ENCODE data around the gene MYL5.
"Not testable (repeated sequence)": the region's sequence is repeated elsewhere in the genome, so short reads cannot be mapped to it uniquely, and the experiment has no call there.

MYL5 gene

DNA sequence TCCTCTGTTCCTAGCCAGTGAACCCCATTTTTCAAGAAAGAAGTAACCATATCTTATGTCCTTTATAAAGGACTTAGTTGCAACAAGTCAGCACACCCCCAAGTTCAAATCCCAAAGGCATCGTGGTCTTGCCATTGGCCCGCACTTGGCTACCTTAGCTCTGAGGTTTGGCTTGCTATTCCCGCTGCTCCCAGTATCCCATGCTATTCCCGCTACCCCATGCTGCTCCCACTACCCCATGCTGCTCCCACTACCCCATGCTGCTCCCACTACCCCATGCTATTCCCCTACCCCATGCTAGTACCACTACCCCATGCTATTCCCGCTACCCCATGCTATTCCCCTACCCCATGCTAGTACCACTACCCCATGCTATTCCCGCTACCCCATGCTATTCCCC, 6.1 kb upstream of the MYL5 start:
- H3K9ac ChIP-seq (ENCODE audit: low read length); H3K9me3 ChIP-seq (ENCODE audit: control insufficient read depth, low read length); H3K4me3 ChIP-seq (ENCODE audit: low read length); DNase-seq (ENCODE audit: low read depth); H3K4me1 ChIP-seq (ENCODE audit: control insufficient read depth, insufficient read depth, low read length): not testable (repeated sequence)
- peaks cover 21% of the 10 kb centered on the region for H3K27me3 ChIP-seq (replicated peaks; ENCODE audit: control insufficient read depth, insufficient read depth, low read length)
- H3K36me3 ChIP-seq (ENCODE audit: control insufficient read depth, insufficient read depth, low read length, severe bottlenecking), result peaks cover 18% of the 10 kb centered on the region

- Histone ChIP-seq H3K4me1 (ENCODE audit: control insufficient read depth, insufficient read depth, low read length) (peaks cover 13% of the 10 kb centered on the region), H3K27me3 (replicated peaks; ENCODE audit: control insufficient read depth, insufficient read depth, low read length) (peaks cover 10% of the 10 kb centered on the region), H3K36me3 (ENCODE audit: control insufficient read depth, insufficient read depth, low read length, severe bottlenecking) (peaks cover 18% of the 10 kb centered on the region)
- H3K9me3 ChIP-seq (ENCODE audit: control insufficient read depth, low read length); H3K4me3 ChIP-seq (ENCODE audit: low read length); DNase-seq (ENCODE audit: low read depth); H3K9ac ChIP-seq (ENCODE audit: low read length): not testable (repeated sequence)
Observed at GRCh38 chr4:669806-670559, 4.4 kb upstream of the MYL5 start.

- Histone ChIP-seq H3K36me3 (ENCODE audit: control insufficient read depth, insufficient read depth, low read length, severe bottlenecking) (peaks cover 18% of the 10 kb centered on the region), H3K4me1 (ENCODE audit: control insufficient read depth, insufficient read depth, low read length) (peaks cover 20% of the 10 kb centered on the region), H3K27me3 (replicated peaks; ENCODE audit: control insufficient read depth, insufficient read depth, low read length) (peaks cover 2% of the 10 kb centered on the region), H3K9ac (ENCODE audit: low read length) (no peak overlapping the region), H3K9me3 (ENCODE audit: control insufficient read depth, low read length) (no peaks in the 10 kb centered on the region), H3K4me3 (ENCODE audit: low read length) (no peak overlapping the region)
- DNase-seq (ENCODE audit: low read depth), result no peak
Observed at GRCh38 chr4:671769-672168, 2.6 kb upstream of the MYL5 start.

GRCh38 chr4:673349-674091, 822 bp upstream of the MYL5 start:
- DNase-seq (ENCODE audit: low read depth), result peak; percentile 67
- H3K36me3 ChIP-seq (ENCODE audit: control insufficient read depth, insufficient read depth, low read length, severe bottlenecking), result peaks cover 18% of the 10 kb centered on the region
- peak overlapping the region; percentile 87 for H3K9ac ChIP-seq (ENCODE audit: low read length)
- H3K9me3 ChIP-seq (ENCODE audit: control insufficient read depth, low read length), result no peaks in the 10 kb centered on the region
- peaks cover 27% of the 10 kb centered on the region for H3K4me1 ChIP-seq (ENCODE audit: control insufficient read depth, insufficient read depth, low read length)
- H3K4me3 ChIP-seq (ENCODE audit: low read length), result peak overlapping the region; percentile 85
- no peaks in the 10 kb centered on the region for H3K27me3 ChIP-seq (replicated peaks; ENCODE audit: control insufficient read depth, insufficient read depth, low read length)

GRCh38 chr4:675036-675882, 917 bp downstream of the MYL5 start:
- no peak for DNase-seq (ENCODE audit: low read depth)
- Histone ChIP-seq H3K4me3 (ENCODE audit: low read length) (peak overlapping the region; percentile 88), H3K9ac (ENCODE audit: low read length) (peak overlapping the region; percentile 97), H3K27me3 (replicated peaks; ENCODE audit: control insufficient read depth, insufficient read depth, low read length) (no peaks in the 10 kb centered on the region), H3K4me1 (ENCODE audit: control insufficient read depth, insufficient read depth, low read length) (peaks cover 29% of the 10 kb centered on the region), H3K36me3 (ENCODE audit: control insufficient read depth, insufficient read depth, low read length, severe bottlenecking) (peaks cover 18% of the 10 kb centered on the region), H3K9me3 (ENCODE audit: control insufficient read depth, low read length) (no peaks in the 10 kb centered on the region)

DNA sequence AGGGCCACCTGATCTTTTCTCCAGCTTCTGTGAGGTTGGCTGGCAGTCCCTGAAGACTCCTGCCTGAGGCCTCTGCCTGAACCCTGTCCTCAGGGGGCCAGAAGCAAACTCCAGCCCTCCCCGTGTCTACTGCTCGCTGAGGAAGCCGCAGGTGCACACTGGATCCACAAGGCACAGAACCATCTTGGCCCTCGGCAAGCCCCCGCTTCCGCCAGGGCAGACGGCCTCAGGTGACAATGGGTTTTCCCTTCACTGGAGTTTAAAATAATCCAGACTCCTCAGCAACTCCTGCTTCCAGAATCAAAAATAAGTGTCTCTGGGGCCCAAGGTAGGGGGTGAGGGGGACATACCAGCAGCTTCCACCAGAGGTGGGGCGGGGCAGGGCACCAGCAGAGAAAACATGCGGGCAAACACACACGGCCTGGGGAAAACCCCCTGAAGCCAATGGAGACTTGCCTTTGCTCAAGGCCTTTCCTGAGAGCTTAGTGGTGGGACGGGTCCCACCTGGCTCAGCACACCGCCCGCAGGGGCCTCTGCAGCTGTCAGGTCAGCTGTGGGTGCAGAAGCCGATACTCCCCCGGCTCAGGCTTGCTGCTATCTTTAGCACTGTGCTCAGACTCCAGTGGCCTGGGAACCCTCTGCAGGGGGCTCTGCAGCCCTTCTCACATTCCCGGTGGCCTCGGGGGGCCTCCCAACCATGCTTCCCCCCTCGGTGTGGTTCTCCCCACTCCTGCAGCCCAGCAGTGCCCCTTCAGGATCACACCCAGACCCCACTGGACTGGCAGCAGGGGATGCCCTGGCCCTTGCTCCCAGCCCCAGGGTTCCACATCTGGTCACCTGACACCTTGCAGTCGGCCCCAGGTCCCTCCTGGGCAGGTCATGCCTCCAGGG, 1.9 kb downstream of the MYL5 start:
- no peak for DNase-seq (ENCODE audit: low read depth)
- peaks cover 14% of the 10 kb centered on the region for H3K36me3 ChIP-seq (ENCODE audit: control insufficient read depth, insufficient read depth, low read length, severe bottlenecking)
- H3K4me1 ChIP-seq (ENCODE audit: control insufficient read depth, insufficient read depth, low read length), result peaks cover 30% of the 10 kb centered on the region
- no peaks in the 10 kb centered on the region for H3K9me3 ChIP-seq (ENCODE audit: control insufficient read depth, low read length)
- no peaks in the 10 kb centered on the region for H3K27me3 ChIP-seq (replicated peaks; ENCODE audit: control insufficient read depth, insufficient read depth, low read length)
- peak overlapping the region; percentile 97 for H3K9ac ChIP-seq (ENCODE audit: low read length)
- H3K4me3 ChIP-seq (ENCODE audit: low read length), result no peak overlapping the region

DNA sequence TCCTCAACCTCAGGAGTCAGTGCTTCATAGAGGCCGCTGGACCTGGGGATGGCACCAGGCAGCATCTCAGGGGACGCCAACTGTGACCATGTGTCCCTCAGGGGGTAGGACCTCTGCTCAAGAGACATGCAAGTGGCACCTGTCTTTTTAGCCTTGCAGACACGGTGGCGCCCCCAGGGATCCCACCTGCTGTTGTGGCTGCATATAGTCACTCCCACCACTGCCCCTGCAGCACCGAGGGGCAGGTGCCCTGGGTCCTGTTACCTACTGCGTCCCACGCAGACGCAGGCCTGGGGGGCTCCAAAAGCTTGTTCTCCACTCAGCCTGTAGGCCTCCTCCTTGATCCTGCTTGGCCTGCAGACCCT, 2.5 kb downstream of the MYL5 start:
- H3K4me1 ChIP-seq (ENCODE audit: control insufficient read depth, insufficient read depth, low read length), result peaks cover 30% of the 10 kb centered on the region
- no peak overlapping the region for H3K4me3 ChIP-seq (ENCODE audit: low read length)
- no peak for DNase-seq (ENCODE audit: low read depth)
- no peaks in the 10 kb centered on the region for H3K9me3 ChIP-seq (ENCODE audit: control insufficient read depth, low read length)
- H3K36me3 ChIP-seq (ENCODE audit: control insufficient read depth, insufficient read depth, low read length, severe bottlenecking), result peaks cover 8% of the 10 kb centered on the region
- no peak overlapping the region for H3K9ac ChIP-seq (ENCODE audit: low read length)
- no peaks in the 10 kb centered on the region for H3K27me3 ChIP-seq (replicated peaks; ENCODE audit: control insufficient read depth, insufficient read depth, low read length)

DNA sequence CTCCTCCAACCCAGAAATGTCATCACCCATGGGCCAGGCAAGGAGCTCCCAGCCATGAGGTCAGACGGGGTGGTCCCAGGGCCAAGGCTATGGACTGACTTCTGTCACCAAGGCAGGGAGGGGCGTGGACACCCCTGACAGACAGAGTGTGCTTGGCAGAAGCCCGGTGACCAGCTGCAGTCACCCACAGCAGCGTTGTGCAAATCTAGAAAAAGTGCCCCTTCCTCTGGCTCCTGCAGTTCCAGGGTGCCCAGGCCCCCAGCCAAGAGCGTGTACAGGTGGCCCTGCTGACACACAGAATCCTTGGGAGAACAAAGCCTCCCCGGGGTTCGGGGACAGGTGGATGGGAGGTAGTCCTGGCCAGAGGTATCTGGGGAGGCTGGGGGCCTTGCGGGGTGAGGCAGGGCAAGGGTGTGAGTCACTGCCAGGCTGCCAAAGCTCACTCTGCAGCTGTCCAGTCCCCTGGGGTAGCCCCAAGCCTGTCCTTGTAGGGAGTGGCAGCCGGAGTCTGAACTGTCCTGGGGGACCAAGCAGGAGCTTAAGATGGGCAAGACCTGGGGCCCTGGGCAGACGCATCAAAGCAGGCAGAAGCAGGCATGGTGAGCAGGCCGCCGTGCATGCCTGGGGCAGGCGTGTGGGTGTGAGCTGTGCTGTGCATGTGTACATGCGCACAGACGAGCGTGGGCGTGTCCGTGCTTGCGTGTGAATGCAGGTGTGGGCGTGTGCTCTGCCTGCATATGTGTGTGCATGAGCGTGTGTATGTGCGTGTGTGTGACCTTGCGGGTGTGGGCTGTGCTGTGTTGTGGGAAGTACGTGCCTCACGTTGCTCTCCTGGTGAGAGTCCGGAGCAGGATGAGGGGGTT, 3.3 kb downstream of the MYL5 start:
- Histone ChIP-seq H3K9me3 (ENCODE audit: control insufficient read depth, low read length) (no peaks in the 10 kb centered on the region), H3K4me1 (ENCODE audit: control insufficient read depth, insufficient read depth, low read length) (peaks cover 30% of the 10 kb centered on the region), H3K27me3 (replicated peaks; ENCODE audit: control insufficient read depth, insufficient read depth, low read length) (no peaks in the 10 kb centered on the region), H3K4me3 (ENCODE audit: low read length) (no peak overlapping the region), H3K36me3 (ENCODE audit: control insufficient read depth, insufficient read depth, low read length, severe bottlenecking) (peaks cover 3% of the 10 kb centered on the region), H3K9ac (ENCODE audit: low read length) (no peak overlapping the region)
- DNase-seq (ENCODE audit: low read depth), result no peak

DNA sequence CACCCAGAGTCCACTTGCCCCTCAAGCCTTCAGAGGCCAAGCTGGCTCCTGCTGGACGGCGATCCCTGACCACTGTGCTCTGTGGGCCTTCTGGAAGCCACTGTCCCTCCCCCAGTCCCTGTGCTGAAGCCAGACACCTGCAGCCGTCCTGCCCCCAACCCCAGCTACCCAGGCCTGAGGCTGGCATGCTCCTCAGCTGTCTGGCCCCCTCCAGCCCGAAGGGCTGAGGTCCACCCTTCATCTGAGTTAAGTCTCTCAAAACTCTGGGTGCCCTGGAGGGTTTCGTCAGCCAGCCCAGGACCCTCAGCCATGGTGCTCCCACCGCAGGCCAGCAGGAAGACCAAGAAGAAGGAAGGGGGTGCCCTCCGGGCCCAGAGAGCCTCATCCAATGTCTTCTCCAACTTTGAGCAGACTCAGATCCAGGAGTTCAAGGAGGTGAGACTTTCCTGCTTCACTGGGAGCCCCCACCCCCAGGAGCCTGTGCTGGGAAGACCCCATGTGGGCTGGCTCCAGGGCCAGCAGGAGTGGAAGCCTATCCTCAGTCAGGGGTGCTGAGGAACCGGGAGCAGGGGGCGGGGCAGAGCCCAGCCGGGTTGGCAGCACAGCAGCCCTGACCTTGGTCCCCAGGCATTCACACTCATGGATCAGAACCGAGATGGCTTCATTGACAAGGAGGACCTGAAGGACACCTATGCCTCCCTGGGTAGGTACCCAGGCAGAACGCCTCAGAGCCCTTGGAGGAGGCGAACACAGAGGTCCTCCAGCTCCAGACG, 4.2 kb downstream of the MYL5 start:
- H3K4me3 ChIP-seq (ENCODE audit: low read length), result no peak overlapping the region
- peaks cover 24% of the 10 kb centered on the region for H3K4me1 ChIP-seq (ENCODE audit: control insufficient read depth, insufficient read depth, low read length)
- DNase-seq (ENCODE audit: low read depth), result no peak

More for the DNA sequence above, 4.2 kb downstream of the MYL5 start:
- Histone ChIP-seq H3K27me3 (replicated peaks; ENCODE audit: control insufficient read depth, insufficient read depth, low read length) (no peaks in the 10 kb centered on the region), H3K9ac (ENCODE audit: low read length) (no peak overlapping the region), H3K9me3 (ENCODE audit: control insufficient read depth, low read length) (no peaks in the 10 kb centered on the region), H3K36me3 (ENCODE audit: control insufficient read depth, insufficient read depth, low read length, severe bottlenecking) (peaks cover 3% of the 10 kb centered on the region)

All from adipocyte (in vitro differentiated cells).